OCI-LY3 (cell line): ENCODE measurements around the gene PRKCQ.

Source experiments
- EZH2phosphoT487 ChIP-seq: fragments of 200-600 bp; shearing (Covaris generic); IDR thresholded peaks from 2 replicates; pipeline ENCODE4 v1.6.1; 2018; ENCODE audit warnings: antibody characterized with exemption, mixed run types, low read depth
- TF ChIP-seq, protein P1 (sequence below): fragments of 200-600, 300-600 bp; sonication (generic); IDR thresholded peaks from 2 replicates; pipeline ENCODE4 v1.5.1; 2014; ENCODE audit warnings: antibody characterized with exemption, low read length, low read depth

DNA sequence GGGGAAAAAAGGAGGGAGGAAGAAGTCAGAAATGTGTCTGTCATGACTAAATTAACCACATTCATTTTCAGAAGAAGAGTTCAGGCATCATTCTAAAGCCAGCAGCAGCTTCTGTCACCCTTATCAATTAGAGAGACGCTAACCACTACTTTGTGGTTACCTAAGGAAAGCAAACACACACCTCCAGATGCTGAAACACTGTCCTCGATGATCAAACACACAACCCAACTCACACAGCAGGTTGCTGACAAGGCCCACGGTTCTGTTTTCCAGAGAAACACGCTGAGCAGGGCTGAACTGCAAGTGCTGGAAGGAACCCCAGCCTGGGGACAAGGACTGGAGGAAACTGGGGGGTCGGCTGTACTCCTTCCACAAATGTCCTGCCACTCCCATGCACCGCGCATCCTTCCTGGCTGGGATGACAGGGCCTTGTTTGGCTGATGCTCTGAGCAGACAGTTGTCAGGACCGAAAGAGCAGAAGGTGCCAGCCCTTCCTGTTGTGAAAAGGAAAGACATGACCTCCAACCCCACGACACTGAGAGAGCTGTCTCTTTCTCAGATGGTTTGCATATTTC is 36.6 kb downstream of the PRKCQ start:
- TF ChIP-seq EZH2phosphoT487: no peak
- TF ChIP-seq, protein P1, sequence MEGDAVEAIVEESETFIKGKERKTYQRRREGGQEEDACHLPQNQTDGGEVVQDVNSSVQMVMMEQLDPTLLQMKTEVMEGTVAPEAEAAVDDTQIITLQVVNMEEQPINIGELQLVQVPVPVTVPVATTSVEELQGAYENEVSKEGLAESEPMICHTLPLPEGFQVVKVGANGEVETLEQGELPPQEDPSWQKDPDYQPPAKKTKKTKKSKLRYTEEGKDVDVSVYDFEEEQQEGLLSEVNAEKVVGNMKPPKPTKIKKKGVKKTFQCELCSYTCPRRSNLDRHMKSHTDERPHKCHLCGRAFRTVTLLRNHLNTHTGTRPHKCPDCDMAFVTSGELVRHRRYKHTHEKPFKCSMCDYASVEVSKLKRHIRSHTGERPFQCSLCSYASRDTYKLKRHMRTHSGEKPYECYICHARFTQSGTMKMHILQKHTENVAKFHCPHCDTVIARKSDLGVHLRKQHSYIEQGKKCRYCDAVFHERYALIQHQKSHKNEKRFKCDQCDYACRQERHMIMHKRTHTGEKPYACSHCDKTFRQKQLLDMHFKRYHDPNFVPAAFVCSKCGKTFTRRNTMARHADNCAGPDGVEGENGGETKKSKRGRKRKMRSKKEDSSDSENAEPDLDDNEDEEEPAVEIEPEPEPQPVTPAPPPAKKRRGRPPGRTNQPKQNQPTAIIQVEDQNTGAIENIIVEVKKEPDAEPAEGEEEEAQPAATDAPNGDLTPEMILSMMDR: no peak
